Inflammatory macrophage treated with lipopolysaccharide for 4 hours (primary cell): ENCODE results near the gene CCDC174.
A peak's percentile ranks its signal among the peaks of the same experiment; 100 is the strongest.
"Not testable (repeated sequence)": the region's sequence is repeated elsewhere in the genome, so short reads cannot be mapped to it uniquely, and the experiment has no call there.

Source experiments
- DNase-seq: peaks from one replicate; pipeline ENCODE4 v3.0.0-alpha.2; 2020

CCDC174 gene

GRCh38 chr3:14651440-14652251 is at the start of gene CCDC174:
TSS of gene CCDC174 (plus strand) at chr3:14651762. CDS start at chr3:14651837, 75 bp downstream.
- DNase-seq = peak; percentile 100

GRCh38 chr3:14602006-14602803 is 49.4 kb upstream of the CCDC174 start:
- no peak for DNase-seq

GRCh38 chr3:14602804-14603644 is 48.5 kb upstream of the CCDC174 start:
- DNase-seq = no peak

GRCh38 chr3:14605067-14605466 is 46.5 kb upstream of the CCDC174 start:
- DNase-seq = no peak

- no peak for DNase-seq
Observed at GRCh38 chr3:14605744-14606143, 45.8 kb upstream of the CCDC174 start.

GRCh38 chr3:14606669-14607339 is 44.8 kb upstream of the CCDC174 start:
- no peak for DNase-seq

GRCh38 chr3:14608298-14608697 is 43.3 kb upstream of the CCDC174 start:
- DNase-seq = no peak

GRCh38 chr3:14609058-14609457 is 42.5 kb upstream of the CCDC174 start:
- not testable (repeated sequence) for DNase-seq

GRCh38 chr3:14609506-14609905 is 42.1 kb upstream of the CCDC174 start:
- DNase-seq = no peak

- DNase-seq = no peak
Observed at GRCh38 chr3:14609941-14610340, 41.6 kb upstream of the CCDC174 start.

GRCh38 chr3:14614189-14614588 is 37.4 kb upstream of the CCDC174 start:
- no peak for DNase-seq

- DNase-seq = no peak
Observed at GRCh38 chr3:14614862-14615261, 36.7 kb upstream of the CCDC174 start.

- DNase-seq = no peak
Observed at GRCh38 chr3:14616606-14617507, 34.7 kb upstream of the CCDC174 start.

- no peak for DNase-seq
Observed at GRCh38 chr3:14617508-14618023, 34.0 kb upstream of the CCDC174 start.

- DNase-seq = no peak
Observed at GRCh38 chr3:14619605-14620004, 32.0 kb upstream of the CCDC174 start.

- no peak for DNase-seq
Observed at GRCh38 chr3:14620512-14620911, 31.1 kb upstream of the CCDC174 start.

- DNase-seq = no peak
Observed at GRCh38 chr3:14621093-14621492, 30.5 kb upstream of the CCDC174 start.

GRCh38 chr3:14622368-14622767 is 29.2 kb upstream of the CCDC174 start:
- DNase-seq = no peak

- no peak for DNase-seq
Observed at GRCh38 chr3:14623569-14624051, 28.0 kb upstream of the CCDC174 start.

GRCh38 chr3:14624498-14624897 is 27.1 kb upstream of the CCDC174 start:
- no peak for DNase-seq

- DNase-seq = no peak
Observed at GRCh38 chr3:14625443-14625842, 26.1 kb upstream of the CCDC174 start.
